ENCODE data around the gene ATG3.

DNA sequence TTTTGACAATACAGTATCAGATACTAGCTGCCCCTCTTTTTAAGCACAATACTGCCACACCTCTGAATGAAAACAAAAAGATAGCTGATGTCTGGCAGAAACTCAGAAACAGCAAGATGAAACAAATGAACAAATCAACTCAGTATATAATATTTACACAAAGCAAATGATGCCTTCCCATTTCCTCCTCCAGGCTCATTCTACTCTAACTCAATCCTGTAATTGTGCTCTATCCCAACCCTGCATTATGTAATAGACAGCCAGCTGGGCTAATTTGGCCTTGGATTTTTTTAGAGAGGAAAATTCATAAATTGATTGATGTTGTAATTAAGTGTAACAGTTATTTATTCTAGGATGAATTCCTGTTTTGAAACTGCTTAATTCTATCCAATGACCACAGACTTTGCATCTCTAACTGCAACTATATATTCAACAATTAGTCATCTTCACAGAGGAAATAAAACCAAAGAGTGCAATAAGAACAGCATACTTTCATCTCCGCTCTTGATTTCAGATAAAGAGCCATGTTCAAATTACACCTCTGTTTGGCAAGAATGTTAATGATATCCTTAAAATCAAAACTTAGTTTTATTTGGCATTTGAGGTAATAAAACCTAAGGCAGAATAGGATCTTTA, 6.1 kb downstream of the ATG3 start:
- TF ChIP-seq, protein P1, sequence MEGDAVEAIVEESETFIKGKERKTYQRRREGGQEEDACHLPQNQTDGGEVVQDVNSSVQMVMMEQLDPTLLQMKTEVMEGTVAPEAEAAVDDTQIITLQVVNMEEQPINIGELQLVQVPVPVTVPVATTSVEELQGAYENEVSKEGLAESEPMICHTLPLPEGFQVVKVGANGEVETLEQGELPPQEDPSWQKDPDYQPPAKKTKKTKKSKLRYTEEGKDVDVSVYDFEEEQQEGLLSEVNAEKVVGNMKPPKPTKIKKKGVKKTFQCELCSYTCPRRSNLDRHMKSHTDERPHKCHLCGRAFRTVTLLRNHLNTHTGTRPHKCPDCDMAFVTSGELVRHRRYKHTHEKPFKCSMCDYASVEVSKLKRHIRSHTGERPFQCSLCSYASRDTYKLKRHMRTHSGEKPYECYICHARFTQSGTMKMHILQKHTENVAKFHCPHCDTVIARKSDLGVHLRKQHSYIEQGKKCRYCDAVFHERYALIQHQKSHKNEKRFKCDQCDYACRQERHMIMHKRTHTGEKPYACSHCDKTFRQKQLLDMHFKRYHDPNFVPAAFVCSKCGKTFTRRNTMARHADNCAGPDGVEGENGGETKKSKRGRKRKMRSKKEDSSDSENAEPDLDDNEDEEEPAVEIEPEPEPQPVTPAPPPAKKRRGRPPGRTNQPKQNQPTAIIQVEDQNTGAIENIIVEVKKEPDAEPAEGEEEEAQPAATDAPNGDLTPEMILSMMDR (IDR thresholded peaks at IDR 0.05): no peak
- no peak for TF ChIP-seq POLR2A (IDR thresholded peaks at IDR 0.05)

Data from testis (tissue), 2 donors.